ENCODE measurements around the gene HYOU1.

HYOU1 gene

GRCh38 chr11:119057000-119057769, at the start of gene HYOU1:
HYOU1 (minus strand) TSS chr11:119057205; CDS start chr11:119056160, 1,045 bp downstream.
- peak within 1 kb of the TSS; percentile 80 for H3K27ac ChIP-seq
- TF ChIP-seq ZFX (IDR thresholded peaks at IDR 0.05; ENCODE audit: borderline replicate concordance) (no peak), CTCF (IDR thresholded peaks at IDR 0.05) (peak; percentile 49)

GRCh38 chr11:119103793-119104192, 46.8 kb upstream of the HYOU1 start:
- peak overlapping the region; percentile 98; the same call in 1 of the 2 replicates for H3K27ac ChIP-seq

GRCh38 chr11:119103161-119103664, 46.2 kb upstream of the HYOU1 start:
- peak overlapping the region; percentile 98 for H3K27ac ChIP-seq

More at GRCh38 chr11:119103793-119104192, 46.8 kb upstream of the HYOU1 start:
- TF ChIP-seq ZFX (IDR thresholded peaks at IDR 0.05; ENCODE audit: borderline replicate concordance) (no peak), CTCF (IDR thresholded peaks at IDR 0.05) (no peak)

- TF ChIP-seq CTCF (IDR thresholded peaks at IDR 0.05) (no peak), ZFX (IDR thresholded peaks at IDR 0.05; ENCODE audit: borderline replicate concordance) (no peak)
- H3K27ac ChIP-seq: peak within 1 kb of the TSS; percentile 98
Measured at GRCh38 chr11:119101759-119102423, 44.9 kb upstream of the HYOU1 start, which contains the start of gene DPAGT1. DPAGT1 (minus strand) TSS chr11:119101853; CDS start chr11:119101655, 198 bp downstream.

GRCh38 chr11:119100994-119101758, 44.2 kb upstream of the HYOU1 start:
- TF ChIP-seq ZFX (IDR thresholded peaks at IDR 0.05; ENCODE audit: borderline replicate concordance) (no peak), CTCF (IDR thresholded peaks at IDR 0.05) (no peak)
- H3K27ac ChIP-seq: peak overlapping the region; percentile 98

- peak overlapping the region; percentile 98 for H3K27ac ChIP-seq
- peak; percentile 82 for TF ChIP-seq CTCF (IDR thresholded peaks at IDR 0.05)
- no peak for TF ChIP-seq ZFX (IDR thresholded peaks at IDR 0.05; ENCODE audit: borderline replicate concordance)
Measured at GRCh38 chr11:119100246-119100970, 43.4 kb upstream of the HYOU1 start.

GRCh38 chr11:119099711-119100110, 42.7 kb upstream of the HYOU1 start:
- peak overlapping the region; percentile 98; the same call in 1 of the 2 replicates for H3K27ac ChIP-seq
- TF ChIP-seq CTCF (IDR thresholded peaks at IDR 0.05) (no peak), ZFX (IDR thresholded peaks at IDR 0.05; ENCODE audit: borderline replicate concordance) (no peak)

Measured in 22Rv1 (cell line).